NCI-H82 (cell line): ENCODE results near the gene ORMDL3.

Experiments
- DNase-seq: peaks from one replicate; lab custom pipeline; 2025; lab: John Stamatoyannopoulos, UW

Gene ORMDL3

GRCh38 chr17:39871801-39872200, 55.6 kb downstream of the ORMDL3 start:
- no peak for DNase-seq
